IPS DF 6.9 (cell line): Measurements from ENCODE around the gene BAG5.

Source experiments
- DNase-seq: peaks from one replicate; pipeline ENCODE4 v3.0.0-alpha.2; 2013; ENCODE audit warnings: low read depth, low spot score
- H3K27ac ChIP-seq: one replicate; pipeline ENCODE4 v1.5.1; 2013; ENCODE audit warnings: low read length, control low read depth
- H3K27me3 ChIP-seq: 2 replicates; pipeline ENCODE4 v1.6.1; 2013; ENCODE audit warnings: mild to moderate bottlenecking, low read length; ENCODE audit not compliant: control insufficient read depth, insufficient read depth
- H3K36me3 ChIP-seq: 2 replicates; pipeline ENCODE4 v1.6.1; 2013; ENCODE audit warnings: low read length; ENCODE audit not compliant: control insufficient read depth, insufficient read depth
- H3K4me1 ChIP-seq: 2 replicates; pipeline ENCODE4 v1.6.1; 2013; ENCODE audit warnings: low read length; ENCODE audit not compliant: control insufficient read depth, insufficient read depth
- H3K4me3 ChIP-seq: 2 replicates; pipeline ENCODE4 v1.5.1; 2013; ENCODE audit warnings: mild to moderate bottlenecking, low read length
- H3K9me3 ChIP-seq: 2 replicates; pipeline ENCODE4 v1.6.1; 2013; ENCODE audit warnings: low read length, inconsistent platforms; ENCODE audit not compliant: control insufficient read depth, insufficient read depth
- WGBS: extraction: QIAGEN DNeasy Blood & Tissue Kit; methylation state at CpG from one replicate; pipeline ENCODE4 v1.1.7; 2013; ENCODE audit warnings: mixed read lengths, missing lambda C conversion rate; ENCODE audit not compliant: insufficient read length, insufficient coverage; 5-methylcytosine and 5-hydroxymethylcytosine counted together

The BAG5 gene

DNA sequence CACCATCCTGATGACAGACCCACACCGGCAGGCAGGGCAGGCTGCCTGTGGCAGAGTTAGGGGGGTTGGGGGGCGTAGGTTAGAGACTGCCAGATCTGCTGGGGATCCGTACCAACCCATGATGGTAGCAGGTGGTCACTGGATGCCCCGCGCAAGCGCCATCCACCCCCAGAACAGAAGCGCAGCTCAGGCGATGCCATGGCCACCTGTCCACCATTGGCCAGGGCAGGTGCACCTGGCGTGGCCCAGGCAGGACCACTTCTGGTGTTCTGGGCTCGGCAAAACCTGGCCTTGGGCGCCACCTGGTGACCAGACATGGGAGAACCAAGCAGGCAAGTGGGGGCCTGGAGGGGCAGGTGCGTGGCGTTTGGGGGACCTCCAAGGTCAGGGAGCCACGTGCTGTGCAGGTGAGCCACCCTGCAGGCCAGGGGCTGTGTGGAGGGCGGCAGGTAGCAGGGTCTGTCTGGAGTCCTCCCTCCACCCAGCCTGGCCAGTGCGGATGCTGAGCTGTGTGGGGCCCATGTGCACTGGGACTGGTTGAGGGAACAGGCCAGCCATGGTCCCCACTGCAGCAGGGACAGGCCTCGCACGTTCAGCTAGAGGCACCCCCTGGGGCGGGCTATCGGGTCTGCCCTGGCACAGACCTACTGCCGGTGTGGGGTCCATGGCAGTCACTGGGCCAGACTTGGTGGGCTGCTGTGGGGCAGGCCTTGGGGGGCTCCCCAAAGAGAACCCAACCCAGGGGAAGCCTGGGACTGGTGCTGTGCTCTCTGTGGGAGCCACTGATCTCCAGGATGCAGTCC lies 15.6 kb downstream of the BAG5 start:
- no CpG with 5 or more reads among the region's 21 CpGs for WGBS
- Histone ChIP-seq H3K9me3 (no peaks in the 10 kb centered on the region), H3K27ac (no peak overlapping the region), H3K27me3 (no peaks in the 10 kb centered on the region), H3K4me1 (peaks cover 20% of the 10 kb centered on the region), H3K4me3 (no peak overlapping the region), H3K36me3 (no peaks in the 10 kb centered on the region)
- no peak for DNase-seq

GRCh38 chr14:103545915-103546651 lies 16.4 kb downstream of the BAG5 start:
- no peak for DNase-seq
- H3K27ac ChIP-seq: no peak overlapping the region
- H3K9me3 ChIP-seq: no peaks in the 10 kb centered on the region
- WGBS: no CpG with 5 or more reads among the region's 27 CpGs
- H3K27me3 ChIP-seq: no peaks in the 10 kb centered on the region
- H3K36me3 ChIP-seq: no peaks in the 10 kb centered on the region
- H3K4me1 ChIP-seq: peaks cover 27% of the 10 kb centered on the region
- H3K4me3 ChIP-seq: no peak overlapping the region

- WGBS: no CpG with 5 or more reads among the region's 29 CpGs
- Histone ChIP-seq H3K27ac (no peak overlapping the region), H3K4me3 (no peak overlapping the region), H3K9me3 (no peaks in the 10 kb centered on the region), H3K27me3 (no peaks in the 10 kb centered on the region), H3K4me1 (peaks cover 27% of the 10 kb centered on the region), H3K36me3 (no peaks in the 10 kb centered on the region)
- DNase-seq: no peak
Measured at GRCh38 chr14:103545219-103545914, 17.1 kb downstream of the BAG5 start.

DNA sequence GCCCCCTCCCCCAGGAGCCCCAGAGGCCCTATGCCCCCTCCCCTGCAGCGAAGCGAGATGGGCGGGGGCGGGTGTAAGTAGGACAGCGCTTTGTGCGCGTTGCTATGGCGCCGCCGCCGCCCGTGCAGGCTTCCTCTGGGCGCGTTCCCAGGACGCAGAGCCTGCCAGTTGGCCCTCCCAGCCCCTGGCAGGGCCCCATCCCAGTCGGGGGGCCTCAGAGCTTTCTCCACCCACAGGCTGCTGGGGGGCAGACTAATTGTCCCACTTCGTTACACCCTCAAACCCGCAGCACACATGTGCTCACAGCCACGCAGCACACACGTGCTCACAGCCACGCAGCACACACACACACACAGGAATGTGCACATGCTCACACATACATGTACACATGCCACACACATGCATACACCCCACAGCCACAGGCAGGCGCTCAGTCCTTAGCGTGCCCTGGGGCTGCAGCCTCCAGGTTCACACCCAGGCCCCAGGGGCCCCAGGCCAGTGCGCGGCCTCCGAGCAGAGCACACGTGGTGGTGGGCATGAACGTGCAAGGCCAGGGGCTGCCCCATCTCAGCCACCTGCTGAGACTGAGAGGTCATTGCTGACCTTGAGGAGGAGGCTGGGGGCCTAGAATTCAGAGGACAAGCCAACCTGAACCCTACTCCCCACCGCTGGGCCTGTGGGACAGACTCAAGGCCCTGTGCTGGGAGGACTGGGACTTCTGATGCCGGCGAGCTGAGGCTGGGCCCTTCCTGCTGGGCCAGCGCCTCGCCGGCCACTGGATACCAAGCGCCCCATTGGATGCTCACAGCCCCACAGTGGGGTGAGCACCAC lies 17.9 kb downstream of the BAG5 start:
- DNase-seq: no peak
- WGBS: no CpG with 5 or more reads among the region's 35 CpGs
- no peak overlapping the region for H3K27ac ChIP-seq

GRCh38 chr14:103543721-103544387 lies 18.6 kb downstream of the BAG5 start:
- DNase-seq: no peak
- H3K27ac ChIP-seq: no peak overlapping the region
- no CpG with 5 or more reads among the region's 19 CpGs for WGBS
- no peaks in the 10 kb centered on the region for H3K9me3 ChIP-seq
- H3K27me3 ChIP-seq: no peaks in the 10 kb centered on the region
- no peaks in the 10 kb centered on the region for H3K36me3 ChIP-seq
- H3K4me1 ChIP-seq: peaks cover 27% of the 10 kb centered on the region
- H3K4me3 ChIP-seq: no peak overlapping the region

More for the DNA sequence above, 17.9 kb downstream of the BAG5 start:
- no peaks in the 10 kb centered on the region for H3K36me3 ChIP-seq
- H3K27me3 ChIP-seq: no peaks in the 10 kb centered on the region
- H3K4me3 ChIP-seq: no peak overlapping the region
- H3K9me3 ChIP-seq: no peaks in the 10 kb centered on the region
- peaks cover 27% of the 10 kb centered on the region for H3K4me1 ChIP-seq

- H3K36me3 ChIP-seq: no peaks in the 10 kb centered on the region
- H3K27me3 ChIP-seq: no peaks in the 10 kb centered on the region
- H3K9me3 ChIP-seq: no peaks in the 10 kb centered on the region
- WGBS: no CpG with 5 or more reads among the region's 10 CpGs
- H3K4me1 ChIP-seq: peaks cover 27% of the 10 kb centered on the region
- H3K27ac ChIP-seq: no peak overlapping the region
- no peak overlapping the region for H3K4me3 ChIP-seq
- no peak for DNase-seq
Measured at GRCh38 chr14:103543140-103543539, 19.3 kb downstream of the BAG5 start.

DNA sequence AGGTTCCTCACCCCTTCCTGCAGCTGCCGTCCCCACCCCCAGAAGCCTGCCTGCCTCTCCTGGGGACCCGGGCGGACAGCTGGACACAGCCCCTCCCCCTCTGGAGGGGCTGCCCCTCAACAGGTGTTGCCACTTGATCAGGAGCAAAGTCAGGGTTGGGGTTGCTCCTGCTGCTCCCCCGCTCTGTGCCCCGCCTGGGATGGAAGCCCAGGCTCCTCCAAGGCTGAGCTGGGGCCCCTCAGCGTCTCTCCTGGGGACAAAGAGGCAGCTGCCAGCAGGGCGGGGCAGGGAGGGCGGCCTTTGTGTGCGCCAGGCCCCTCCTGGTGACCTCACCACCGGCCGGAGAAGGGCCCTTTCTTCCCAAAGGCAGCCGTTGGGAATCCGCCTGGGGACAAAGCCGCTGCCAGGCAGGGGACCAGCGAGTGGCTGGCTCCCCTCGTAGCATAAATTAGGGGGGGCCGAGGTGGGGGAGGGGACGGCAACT lies 19.8 kb downstream of the BAG5 start:
- Histone ChIP-seq H3K27ac (no peak overlapping the region), H3K27me3 (no peaks in the 10 kb centered on the region), H3K36me3 (no peaks in the 10 kb centered on the region), H3K4me1 (peaks cover 27% of the 10 kb centered on the region), H3K9me3 (no peaks in the 10 kb centered on the region), H3K4me3 (no peak overlapping the region)
- no peak for DNase-seq
- no CpG with 5 or more reads among the region's 18 CpGs for WGBS

DNA sequence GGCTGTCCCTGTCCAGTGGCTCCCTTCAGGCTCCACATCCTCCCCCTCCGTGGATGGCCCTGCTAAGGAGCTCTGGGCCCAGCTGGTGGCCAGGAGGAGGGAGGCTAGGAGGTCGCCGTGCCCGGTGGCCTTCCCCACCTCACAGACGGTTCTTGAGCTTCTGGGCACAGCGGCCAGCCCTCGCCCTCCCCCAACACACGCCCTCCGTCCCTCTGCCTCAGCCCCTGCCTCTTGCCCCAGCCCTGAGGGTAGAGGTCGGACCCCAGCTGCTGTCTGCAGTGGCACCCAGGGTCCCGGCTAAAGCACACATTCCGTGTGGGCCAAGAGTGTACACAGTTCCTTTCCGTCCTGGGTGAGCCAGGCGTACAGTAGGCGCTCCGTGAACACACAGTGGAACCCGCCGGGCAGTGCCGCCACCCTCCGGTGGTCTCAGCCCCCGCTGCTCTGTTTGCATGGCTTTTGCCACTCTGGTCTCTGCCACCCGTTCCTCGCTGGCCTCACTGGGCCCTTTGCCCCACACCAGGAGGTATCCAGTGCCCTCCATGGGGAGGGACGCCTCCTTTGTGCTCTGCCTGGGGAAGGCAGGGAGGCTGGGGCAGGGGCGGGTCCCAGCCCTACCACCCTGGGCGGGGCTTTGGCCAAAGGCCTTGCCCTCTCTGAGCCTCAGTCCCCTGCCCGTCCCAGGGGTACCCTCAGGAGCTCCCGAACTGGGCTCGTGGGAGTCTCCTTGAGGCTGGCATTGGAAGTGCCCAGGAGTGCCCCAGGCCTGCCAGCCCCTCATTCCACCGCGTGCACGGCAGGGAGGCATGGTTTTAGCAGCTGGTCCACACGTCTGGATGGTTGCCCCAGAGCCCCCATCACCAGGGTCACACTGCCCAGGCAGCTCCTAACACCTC lies 20.5 kb downstream of the BAG5 start:
- WGBS: no CpG with 5 or more reads among the region's 33 CpGs
- H3K36me3 ChIP-seq: no peaks in the 10 kb centered on the region
- no peaks in the 10 kb centered on the region for H3K9me3 ChIP-seq
- no peak for DNase-seq
- H3K27me3 ChIP-seq: no peaks in the 10 kb centered on the region
- H3K4me1 ChIP-seq: peaks cover 26% of the 10 kb centered on the region
- no peak overlapping the region for H3K4me3 ChIP-seq
- H3K27ac ChIP-seq: no peak overlapping the region
